HG03159 (cell line): ENCODE data around the gene NUAK1.

Source experiments
- ATAC-seq: cut with Tn5 transposase; IDR thresholded peaks from one replicate; pipeline ENCODE4 v1.9.1; 2021; ENCODE audit warnings: mild to moderate bottlenecking, moderate library complexity; ENCODE audit not compliant: unreplicated experiment

Gene NUAK1

GRCh38 chr12:106138633-106139421 lies at the start of gene NUAK1:
TSS of gene NUAK1 (minus strand) at chr12:106138954. CDS start at chr12:106138653, 301 bp downstream.
- no peak for ATAC-seq

- no peak for ATAC-seq
These were observed 49.5 kb upstream of the NUAK1 start for GRCh38 chr12:106188256-106188655.

DNA sequence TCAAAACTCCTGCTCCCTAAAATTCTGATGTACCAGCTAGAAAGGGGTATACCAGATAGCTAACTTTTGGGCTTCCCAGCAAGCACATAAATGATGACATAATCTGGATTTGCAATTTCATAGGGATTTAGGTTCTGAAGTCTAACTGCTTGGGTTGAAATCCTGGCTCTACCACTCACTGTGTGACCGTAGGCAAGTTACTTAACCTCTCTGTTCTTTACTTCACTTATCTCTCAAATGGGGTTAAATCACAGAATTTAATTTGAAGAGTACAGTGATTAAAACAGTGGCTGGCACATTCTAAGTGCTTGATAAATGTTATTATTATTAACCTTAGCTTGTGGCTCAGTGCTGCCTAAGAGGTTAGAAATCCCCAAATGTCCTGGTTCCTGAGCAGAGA lies 49.1 kb upstream of the NUAK1 start:
- ATAC-seq: no peak

DNA sequence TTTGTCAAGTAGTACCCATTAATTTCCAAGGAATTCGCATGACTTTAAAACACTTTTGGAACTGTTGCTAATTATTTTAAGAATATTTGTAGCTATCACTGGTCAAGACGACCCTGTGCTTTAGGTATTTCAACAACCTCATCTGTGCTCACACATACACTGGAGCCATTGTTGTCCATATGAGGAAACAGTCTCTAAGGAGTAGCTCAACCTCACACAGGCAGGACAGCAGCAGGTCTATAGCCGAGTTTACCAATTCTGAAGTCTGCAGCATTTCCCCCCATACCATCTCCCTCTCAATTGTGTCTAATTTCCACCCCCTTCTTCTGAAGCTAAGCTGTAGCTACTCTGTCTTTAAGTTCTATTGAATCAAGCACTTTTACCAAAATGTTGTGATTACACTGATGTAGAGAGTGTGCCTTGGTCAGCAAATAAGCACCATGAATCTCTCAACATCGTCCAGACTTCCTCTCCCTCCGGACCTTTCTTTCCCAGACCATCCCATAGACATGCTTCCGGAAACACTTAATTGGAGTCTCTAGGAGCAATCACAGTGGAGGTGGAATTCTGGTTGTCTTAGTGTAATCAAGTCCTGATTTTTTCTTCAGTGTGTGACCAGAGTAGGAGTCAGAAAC lies 48.5 kb upstream of the NUAK1 start:
- ATAC-seq: no peak

DNA sequence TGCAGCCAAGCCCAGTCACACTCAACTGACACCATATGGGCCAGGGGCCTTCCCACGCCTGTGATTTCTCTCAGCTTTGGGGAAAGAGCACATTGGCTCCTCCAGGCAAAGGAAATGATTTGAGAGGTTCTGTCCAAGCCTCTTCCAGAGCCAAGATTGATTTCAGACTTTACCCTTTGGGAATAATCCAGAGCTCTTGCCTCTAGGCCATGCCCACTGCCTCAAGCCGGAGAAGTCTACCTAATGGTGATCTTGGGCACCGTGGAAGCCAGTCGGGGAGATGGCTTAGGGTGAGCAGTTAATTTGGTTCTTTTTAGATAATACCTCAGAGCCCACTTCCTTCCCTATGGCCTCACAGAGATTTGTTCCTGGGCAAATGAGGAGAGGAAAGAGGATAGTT lies 45.0 kb upstream of the NUAK1 start:
- ATAC-seq: no peak

- no peak for ATAC-seq
These were observed 42.8 kb upstream of the NUAK1 start for GRCh38 chr12:106181401-106182114.

GRCh38 chr12:106179086-106179485 lies 40.3 kb upstream of the NUAK1 start:
- ATAC-seq: no peak

GRCh38 chr12:106178562-106178961 lies 39.8 kb upstream of the NUAK1 start:
- ATAC-seq: no peak

- no peak for ATAC-seq
These were observed 37.8 kb upstream of the NUAK1 start for GRCh38 chr12:106176560-106176959.

DNA sequence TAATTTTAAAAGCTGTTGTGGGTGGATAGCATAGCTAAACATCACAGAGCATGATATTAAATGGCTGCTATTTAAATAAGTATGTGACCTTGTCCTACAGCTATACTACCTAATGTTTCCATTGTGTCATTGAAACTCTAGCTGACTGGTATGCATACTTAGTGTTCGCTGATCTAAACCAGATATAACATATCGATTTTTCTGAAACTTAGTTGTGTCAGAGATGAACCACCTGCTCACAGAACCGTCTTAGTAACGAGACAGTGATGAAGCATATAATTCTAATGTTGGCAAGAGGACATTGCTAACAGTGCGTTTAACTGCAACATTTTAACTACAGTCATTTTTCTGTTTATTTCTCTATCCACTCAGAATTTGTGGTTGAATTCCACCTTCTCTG lies 36.1 kb upstream of the NUAK1 start:
- ATAC-seq: no peak

- ATAC-seq: no peak
These were observed 34.7 kb upstream of the NUAK1 start for GRCh38 chr12:106173442-106173841.

DNA sequence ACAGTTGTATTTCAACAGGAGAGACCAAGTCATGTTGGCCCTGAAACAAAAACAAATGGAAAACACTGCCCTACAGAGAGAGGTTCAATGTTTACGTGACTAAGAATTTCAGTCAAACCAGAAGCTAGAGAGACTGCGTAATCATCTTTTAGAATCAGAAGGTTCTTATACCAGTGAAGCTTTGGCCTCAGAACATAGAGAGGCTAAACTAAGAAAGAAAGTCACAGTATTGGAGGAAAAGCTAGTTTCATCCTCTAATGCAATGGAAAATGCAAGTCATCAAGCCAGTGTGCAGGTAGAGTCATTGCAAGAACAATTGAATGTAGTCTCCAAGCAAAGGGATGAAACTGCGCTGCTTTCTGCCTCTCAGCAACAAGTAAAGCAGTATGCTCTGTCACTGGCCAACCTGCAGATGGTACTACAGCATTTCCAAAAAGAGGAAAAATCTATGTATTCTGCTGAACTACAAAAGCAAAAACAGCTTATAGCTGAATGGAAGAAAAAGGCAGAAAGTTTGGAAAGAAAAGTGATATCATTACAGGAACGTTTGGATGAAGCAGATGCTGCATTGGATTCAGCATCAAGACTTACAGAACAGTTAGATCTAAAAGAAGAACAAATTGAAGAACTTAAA lies 32.5 kb upstream of the NUAK1 start:
- no peak for ATAC-seq

DNA sequence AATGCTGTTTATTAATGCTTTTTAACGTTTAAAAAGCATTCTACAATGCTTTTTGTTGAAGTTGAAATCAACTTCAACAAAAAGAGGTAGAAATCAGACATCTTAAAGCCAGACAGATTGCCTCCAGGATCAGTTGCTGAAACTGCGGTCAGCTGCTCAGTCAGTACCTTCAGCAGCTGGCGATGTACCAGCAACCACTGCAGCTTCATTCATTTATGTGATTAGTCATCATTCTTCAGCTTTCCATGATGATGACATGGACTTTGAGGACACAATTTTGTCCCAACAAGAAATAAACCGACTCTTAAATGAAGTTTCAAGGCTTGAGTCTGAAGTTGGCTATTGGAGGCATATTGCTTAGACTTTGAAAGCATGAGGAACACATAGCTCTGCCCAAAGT lies 31.5 kb upstream of the NUAK1 start:
- no peak for ATAC-seq

DNA sequence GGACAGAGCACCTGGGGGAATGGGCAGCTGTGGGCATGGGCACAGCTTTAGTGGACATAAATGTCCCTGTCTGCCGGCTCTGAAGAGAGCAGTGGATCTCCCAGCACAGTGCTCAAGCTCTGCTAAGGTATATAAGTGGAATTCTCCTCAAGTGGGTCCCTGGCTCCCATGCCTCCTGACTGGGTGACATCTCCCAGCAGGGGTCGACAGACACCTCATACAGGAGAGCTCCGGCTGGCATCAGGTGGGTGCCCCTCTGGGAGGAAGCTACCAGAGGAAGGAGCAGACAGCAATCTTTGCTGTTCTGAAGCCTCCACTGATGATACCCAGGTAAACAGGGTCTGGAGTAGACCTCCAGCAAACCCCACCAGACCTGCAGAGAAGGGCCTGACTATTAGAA lies 25.0 kb upstream of the NUAK1 start:
- ATAC-seq: no peak

DNA sequence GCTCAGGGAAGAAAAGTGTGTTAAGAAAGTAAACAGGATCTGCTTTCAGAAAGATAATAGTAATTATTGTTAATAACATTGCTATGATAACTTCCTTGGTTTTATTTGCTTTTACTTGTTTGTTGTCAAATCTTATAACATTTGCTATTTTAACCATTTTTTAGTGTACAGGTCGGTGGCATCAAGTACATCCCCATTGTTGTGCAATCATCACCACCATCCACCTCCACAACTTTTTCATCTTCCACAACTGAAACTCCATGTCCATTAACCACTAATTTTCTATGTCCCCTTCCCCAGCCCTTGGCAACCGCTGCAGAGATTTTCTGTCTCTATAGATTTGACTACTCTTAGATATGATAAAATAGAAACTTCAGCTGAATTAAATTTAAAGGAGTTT lies 22.7 kb upstream of the NUAK1 start:
- no peak for ATAC-seq

DNA sequence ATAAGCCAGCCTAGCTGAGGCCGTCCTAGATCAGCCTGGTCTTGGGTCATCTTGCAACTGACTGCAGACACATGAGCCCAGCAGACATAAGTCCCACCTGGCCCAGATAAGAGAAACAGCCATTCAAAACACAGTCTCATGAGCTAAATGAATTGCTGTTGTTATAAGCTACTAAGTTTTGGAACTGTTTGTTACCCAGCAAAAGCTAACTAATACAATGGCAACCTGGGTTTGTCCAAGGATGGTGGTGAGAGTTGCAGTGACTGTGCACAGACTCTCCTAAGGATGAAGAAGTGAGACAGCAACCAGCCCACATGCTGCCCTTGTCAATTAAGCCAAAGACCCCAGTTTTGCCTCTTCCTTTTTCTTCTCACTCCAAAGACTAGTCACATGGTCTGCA lies 22.2 kb upstream of the NUAK1 start:
- ATAC-seq: no peak

- ATAC-seq: no peak
These were observed 19.0 kb upstream of the NUAK1 start for GRCh38 chr12:106157802-106158201.

DNA sequence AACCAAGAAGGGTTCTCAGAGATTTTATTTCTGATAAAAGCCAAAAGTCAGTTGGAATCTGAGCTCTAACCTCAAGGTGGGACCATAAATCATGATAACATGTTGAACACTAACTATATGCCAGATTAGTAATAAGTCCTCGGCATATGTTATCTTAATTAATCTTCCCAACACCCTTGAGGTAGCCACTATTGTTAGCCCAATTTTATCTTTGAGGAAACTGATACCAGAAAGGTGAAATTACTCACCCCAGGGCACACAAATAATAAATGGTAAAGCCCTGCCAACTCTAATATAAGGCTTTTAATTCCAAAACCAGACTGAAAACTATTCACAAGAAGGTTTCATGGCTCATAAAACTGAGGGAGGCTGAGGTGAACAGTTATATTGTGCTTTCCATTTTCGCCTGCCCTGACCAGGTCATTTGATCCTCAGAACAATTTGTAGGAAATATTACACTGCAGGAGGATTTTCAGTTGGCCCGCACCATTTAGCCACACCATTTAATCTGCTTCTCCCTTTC lies 16.1 kb upstream of the NUAK1 start:
- ATAC-seq: no peak

DNA sequence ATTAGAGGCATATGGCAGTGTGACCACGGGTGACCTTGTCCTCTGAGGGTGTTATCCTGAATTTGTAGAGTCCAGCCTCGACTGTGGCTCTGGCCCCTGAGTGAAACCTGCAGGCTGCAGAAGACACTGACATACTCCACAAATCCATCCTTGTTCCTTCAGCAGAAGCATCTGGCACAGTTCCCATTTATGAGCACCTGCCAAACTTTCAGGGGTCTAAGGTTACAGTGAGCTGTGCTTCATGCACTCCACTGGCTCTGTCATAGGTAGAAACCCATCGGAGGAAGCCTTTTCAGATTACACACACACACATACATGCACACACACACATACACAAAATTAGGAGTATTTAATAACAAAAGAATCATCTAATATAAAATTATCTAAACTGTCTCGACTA lies 13.6 kb upstream of the NUAK1 start:
- ATAC-seq: no peak

DNA sequence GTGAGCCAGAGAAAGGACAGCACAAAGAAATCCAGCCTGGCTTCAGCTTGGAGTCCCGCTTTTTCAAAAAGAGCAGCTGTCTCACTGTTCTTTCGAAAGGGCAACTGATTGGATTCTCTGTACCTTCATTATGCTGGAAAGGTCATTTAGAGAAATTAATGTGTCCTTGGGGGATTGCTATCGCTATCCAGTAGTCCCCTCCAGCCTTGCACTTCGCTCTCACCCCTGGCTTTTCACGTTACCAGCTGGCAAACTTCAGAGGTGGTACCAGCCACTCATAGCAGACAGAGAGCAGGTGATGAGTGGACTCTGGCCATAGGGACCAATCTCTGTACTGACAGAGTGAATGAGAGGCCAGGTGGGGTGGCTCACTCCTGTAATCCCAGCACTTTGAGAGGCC lies 11.8 kb upstream of the NUAK1 start:
- ATAC-seq: no peak

DNA sequence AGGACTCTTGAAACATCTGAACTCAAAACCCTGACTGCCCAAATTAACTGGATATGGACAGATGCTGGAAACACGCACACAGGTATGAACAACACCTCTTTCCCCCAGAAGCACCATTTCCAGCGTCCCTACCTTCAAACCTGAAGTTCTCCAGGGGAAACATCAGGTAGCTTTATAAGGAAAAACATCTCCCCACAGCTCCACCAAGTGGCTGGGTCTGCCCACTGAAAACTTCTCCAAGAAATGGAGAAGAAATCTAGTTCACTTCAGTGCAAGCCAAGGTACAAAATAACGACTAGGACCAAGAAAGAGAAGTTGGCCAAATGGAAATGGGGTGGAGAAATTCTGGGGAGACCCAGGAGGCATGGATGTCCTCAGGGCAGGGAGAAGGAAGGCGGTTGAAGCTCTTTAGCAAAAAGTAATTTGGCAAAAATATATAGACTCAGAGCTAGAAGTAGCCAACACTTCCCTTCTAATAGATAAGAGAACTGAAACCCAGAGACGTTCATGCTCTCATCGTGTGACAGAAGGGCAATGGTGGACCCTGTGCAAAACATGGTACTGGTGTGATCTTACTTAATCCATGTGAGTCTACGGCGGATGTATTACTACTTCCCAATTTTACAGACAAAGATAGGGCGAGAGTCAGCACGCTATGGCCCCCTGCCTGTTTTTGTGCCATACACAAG lies 10.5 kb upstream of the NUAK1 start:
- no peak for ATAC-seq
